Trophoblast cell (in vitro differentiated cells and primary cell): Measurements from ENCODE around the gene KCNMA1.

ENCODE experiments used
- DNase-seq, 2 donors: peaks; one replicate each; pipeline ENCODE4 v3.0.0-alpha.2; 2016
- H2AFZ ChIP-seq: 2 replicates; pipeline ENCODE4 v1.6.1; 2013; ENCODE audit warnings: low read length, moderate library complexity, mild to moderate bottlenecking; ENCODE audit not compliant: insufficient read depth, poor library complexity
- H2AK5ac ChIP-seq: 2 replicates; pipeline ENCODE4 v1.6.1; 2013; ENCODE audit warnings: mild to moderate bottlenecking, low read length
- H2BK120ac ChIP-seq: 2 replicates; pipeline ENCODE4 v1.6.1; 2013; ENCODE audit warnings: low read length, mild to moderate bottlenecking, moderate library complexity; ENCODE audit not compliant: insufficient read depth, poor library complexity
- H2BK12ac ChIP-seq: 2 replicates; pipeline ENCODE4 v1.6.1; 2013; ENCODE audit warnings: mild to moderate bottlenecking, low read length, moderate library complexity
- H2BK5ac ChIP-seq: 2 replicates; pipeline ENCODE4 v1.6.1; 2013; ENCODE audit warnings: low read length, low read depth, moderate library complexity, mild to moderate bottlenecking; ENCODE audit not compliant: poor library complexity
- H3K14ac ChIP-seq: 2 replicates; pipeline ENCODE4 v1.6.1; 2013; ENCODE audit warnings: mild to moderate bottlenecking, low read length
- H3K18ac ChIP-seq: 2 replicates; pipeline ENCODE4 v1.6.1; 2013; ENCODE audit warnings: mild to moderate bottlenecking, low read length
- H3K23ac ChIP-seq: 2 replicates; pipeline ENCODE4 v1.6.1; 2013; ENCODE audit warnings: low read length
- H3K27ac ChIP-seq: 2 replicates; pipeline ENCODE4 v1.5.1; 2013; ENCODE audit warnings: low read depth, mild to moderate bottlenecking, inconsistent platforms, low read length, moderate library complexity
- H3K27me3 ChIP-seq: 2 replicates; pipeline ENCODE4 v1.6.1; 2013; ENCODE audit warnings: inconsistent platforms, mild to moderate bottlenecking, low read length, moderate library complexity; ENCODE audit not compliant: insufficient read depth
- H3K36me3 ChIP-seq, 2 experiments: 1 replicate in 1 of 2; 2 replicates in 1 of 2; pipeline ENCODE4 v1.6.1; 2013; ENCODE audit warnings: low read length in 2 of 2, mild to moderate bottlenecking in 2 of 2, moderate library complexity in 1 of 2; ENCODE audit not compliant: insufficient read depth in 2 of 2, control insufficient read depth in 1 of 2
- H3K4ac ChIP-seq: 2 replicates; pipeline ENCODE4 v1.6.1; 2013; ENCODE audit warnings: low read depth, mild to moderate bottlenecking, low read length, moderate library complexity
- H3K4me1 ChIP-seq, 2 experiments: 1 replicate in 1 of 2; 2 replicates in 1 of 2; pipeline ENCODE4 v1.6.1; 2013; ENCODE audit warnings: low read length in 2 of 2, mild to moderate bottlenecking in 2 of 2, moderate library complexity in 1 of 2; ENCODE audit not compliant: insufficient read depth in 2 of 2, control insufficient read depth in 1 of 2
- H3K4me2 ChIP-seq: 2 replicates; pipeline ENCODE4 v1.6.1; 2013; ENCODE audit warnings: inconsistent platforms, mild to moderate bottlenecking, low read length, moderate library complexity
- H3K4me3 ChIP-seq: 2 replicates; pipeline ENCODE4 v1.5.1; 2013; ENCODE audit warnings: mild to moderate bottlenecking, low read depth, low read length, inconsistent platforms
- H3K79me1 ChIP-seq: one replicate; pipeline ENCODE4 v1.6.1; 2013; ENCODE audit warnings: low read length
- H3K79me2 ChIP-seq: 2 replicates; pipeline ENCODE4 v1.6.1; 2013; ENCODE audit warnings: low read length, mild to moderate bottlenecking; ENCODE audit not compliant: control insufficient read depth, insufficient read depth, poor library complexity
- H3K9ac ChIP-seq: 2 replicates; pipeline ENCODE4 v1.6.1; 2013; ENCODE audit warnings: mild to moderate bottlenecking, low read length
- H3K9me3 ChIP-seq: 2 replicates; pipeline ENCODE4 v1.6.1; 2013; ENCODE audit warnings: low read depth, mild to moderate bottlenecking, control low read depth, inconsistent platforms, low read length; ENCODE audit not compliant: insufficient read depth
- H4K12ac ChIP-seq: 2 replicates; pipeline ENCODE4 v1.6.1; 2013; ENCODE audit warnings: low read depth, mild to moderate bottlenecking, low read length, moderate library complexity
- H4K8ac ChIP-seq: 2 replicates; pipeline ENCODE4 v1.6.1; 2013; ENCODE audit warnings: low read depth, mild to moderate bottlenecking, low read length, moderate library complexity
- H4K91ac ChIP-seq: one replicate; pipeline ENCODE4 v1.6.1; 2013; ENCODE audit warnings: low read depth, mild to moderate bottlenecking, low read length, moderate library complexity
- WGBS: extraction: QIAGEN DNeasy Blood & Tissue Kit; methylation state at CpG from one replicate; pipeline ENCODE4 v1.1.7; 2013; ENCODE audit warnings: missing lambda C conversion rate; ENCODE audit not compliant: insufficient read length, insufficient coverage; ENCODE audit errors: extremely low coverage; 5-methylcytosine and 5-hydroxymethylcytosine counted together

KCNMA1 gene

GRCh38 chr10:77377678-77378352 is 259.8 kb downstream of the KCNMA1 start:
- no peak overlapping the region for H3K27ac ChIP-seq
- H2BK5ac ChIP-seq: peak overlapping the region; percentile 18
- H3K18ac ChIP-seq: no peak overlapping the region
- peaks cover 8% of the 10 kb centered on the region for H3K79me1 ChIP-seq
- H3K4ac ChIP-seq: no peak overlapping the region
- no peak overlapping the region for H2AFZ ChIP-seq
- no peak overlapping the region for H3K4me3 ChIP-seq
- H4K91ac ChIP-seq: no peak overlapping the region
- H3K9ac ChIP-seq: peak overlapping the region; percentile 18
- no peak overlapping the region for H3K23ac ChIP-seq
- H3K27me3 ChIP-seq: no peaks in the 10 kb centered on the region
- no peak overlapping the region for H2AK5ac ChIP-seq
- peaks cover 3 to 10% of the 10 kb centered on the region in 2 experiments for H3K36me3 ChIP-seq
- no CpG with 5 or more reads among the region's 6 CpGs for WGBS
- no peak overlapping the region for H4K8ac ChIP-seq
- no peaks in the 10 kb centered on the region for H3K79me2 ChIP-seq
- H4K12ac ChIP-seq: no peak overlapping the region
- no peaks in the 10 kb centered on the region for H3K9me3 ChIP-seq
- H2BK12ac ChIP-seq: peak overlapping the region; percentile 7
- peak overlapping the region; percentile 4 for H3K14ac ChIP-seq
- no peak for DNase-seq
- peak overlapping the region; percentile 25 for H2BK120ac ChIP-seq
- peaks cover 13 to 20% of the 10 kb centered on the region in 2 experiments for H3K4me1 ChIP-seq
- no peak overlapping the region for H3K4me2 ChIP-seq

- Histone ChIP-seq H2BK5ac (peak overlapping the region; percentile 18), H3K36me3 (peaks cover 5 to 9% of the 10 kb centered on the region in 2 experiments), H3K79me1 (peaks cover 8% of the 10 kb centered on the region), H3K79me2 (no peaks in the 10 kb centered on the region), H3K4ac (no peak overlapping the region), H4K91ac (no peak overlapping the region), H2AK5ac (no peak overlapping the region), H3K18ac (no peak overlapping the region), H3K27me3 (no peaks in the 10 kb centered on the region), H3K9me3 (no peaks in the 10 kb centered on the region), H3K4me1 (peaks cover 13 to 24% of the 10 kb centered on the region in 2 experiments), H3K27ac (no peak overlapping the region), H2AFZ (no peak overlapping the region), H3K14ac (no peak overlapping the region), H4K8ac (no peak overlapping the region), H3K4me3 (no peak overlapping the region), H2BK120ac (no peak overlapping the region), H2BK12ac (no peak overlapping the region), H3K4me2 (no peak overlapping the region), H3K23ac (no peak overlapping the region), H3K9ac (no peak overlapping the region), H4K12ac (no peak overlapping the region)
- DNase-seq: no peak
- WGBS: no CpG with 5 or more reads among the region's 5 CpGs
Observed at GRCh38 chr10:77377034-77377433, 260.6 kb downstream of the KCNMA1 start.

- H3K18ac ChIP-seq: no peak overlapping the region
- H3K14ac ChIP-seq: no peak overlapping the region
- no CpG with 5 or more reads among the region's 2 CpGs for WGBS
- no peak overlapping the region for H4K8ac ChIP-seq
- no peaks in the 10 kb centered on the region for H3K79me2 ChIP-seq
- H3K4ac ChIP-seq: no peak overlapping the region
- H3K79me1 ChIP-seq: peaks cover 8% of the 10 kb centered on the region
- H3K23ac ChIP-seq: no peak overlapping the region
- H3K27me3 ChIP-seq: no peaks in the 10 kb centered on the region
- H4K12ac ChIP-seq: no peak overlapping the region
- H2AK5ac ChIP-seq: no peak overlapping the region
- H3K4me3 ChIP-seq: no peak overlapping the region
- peaks cover 13 to 25% of the 10 kb centered on the region in 2 experiments for H3K4me1 ChIP-seq
- peaks cover 8% of the 10 kb centered on the region in 2 experiments for H3K36me3 ChIP-seq
- H3K9me3 ChIP-seq: no peaks in the 10 kb centered on the region
- no peak overlapping the region for H2BK120ac ChIP-seq
- no peak overlapping the region for H3K9ac ChIP-seq
- H3K4me2 ChIP-seq: no peak overlapping the region
- DNase-seq: no peak
- no peak overlapping the region for H3K27ac ChIP-seq
- H2BK5ac ChIP-seq: no peak overlapping the region
- H2BK12ac ChIP-seq: no peak overlapping the region
- H4K91ac ChIP-seq: no peak overlapping the region
- H2AFZ ChIP-seq: no peak overlapping the region
Observed at GRCh38 chr10:77374189-77374656, 263.4 kb downstream of the KCNMA1 start.

DNA sequence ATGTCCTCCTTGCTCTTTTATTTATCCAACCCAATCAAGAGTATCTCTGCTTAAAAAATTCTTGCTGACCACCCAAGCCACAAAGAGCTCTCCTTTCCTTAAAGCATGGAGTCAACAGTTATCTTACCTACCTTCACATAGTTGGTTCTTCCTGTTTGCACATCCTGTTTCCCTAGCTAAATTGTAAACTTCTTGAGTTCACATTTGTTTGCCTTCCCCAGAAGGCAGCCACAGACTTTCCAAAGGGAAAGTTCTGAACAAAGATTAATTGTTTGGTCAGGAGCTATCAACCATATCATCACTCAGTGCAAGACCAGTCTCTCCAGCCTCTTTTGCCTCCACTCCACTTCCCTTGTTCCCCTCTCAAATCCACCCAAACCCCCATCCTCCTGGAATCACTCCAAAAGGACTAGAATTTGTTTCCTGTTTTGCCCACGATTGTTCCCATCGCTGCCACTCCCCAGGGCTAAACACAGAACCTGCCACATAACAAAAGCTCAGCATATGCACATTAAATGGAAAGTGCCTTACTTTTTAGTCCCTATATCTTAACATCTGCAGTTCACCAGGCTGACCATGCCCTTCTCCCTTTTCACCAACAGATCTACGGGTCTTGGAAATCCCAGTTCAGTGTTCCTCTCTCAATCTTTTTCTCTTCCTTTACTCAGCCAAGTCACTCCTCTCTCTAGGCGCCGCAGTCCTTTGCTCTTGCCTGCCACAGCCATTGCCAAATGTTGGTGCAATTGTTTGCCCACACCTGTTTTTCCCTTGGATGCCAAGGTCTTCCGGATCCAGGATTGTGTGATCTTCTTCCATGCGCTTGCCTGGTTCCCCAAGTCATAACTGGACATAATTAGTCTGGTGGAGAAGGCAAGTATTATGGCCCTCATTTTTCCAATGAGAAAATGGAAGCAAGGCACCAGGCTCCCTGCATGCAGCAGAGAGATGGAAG is 265.5 kb downstream of the KCNMA1 start:
- H3K4me3 ChIP-seq: no peak overlapping the region
- no peak for DNase-seq
- H3K9ac ChIP-seq: no peak overlapping the region
- no peak overlapping the region for H2BK120ac ChIP-seq
- no CpG with 5 or more reads among the region's 7 CpGs for WGBS
- H3K18ac ChIP-seq: no peak overlapping the region
- H3K79me1 ChIP-seq: peaks cover 2% of the 10 kb centered on the region
- H4K91ac ChIP-seq: no peak overlapping the region
- no peak overlapping the region for H4K12ac ChIP-seq
- no peaks in the 10 kb centered on the region for H3K9me3 ChIP-seq
- no peaks in the 10 kb centered on the region for H3K27me3 ChIP-seq
- no peak overlapping the region for H2BK5ac ChIP-seq
- H2AK5ac ChIP-seq: no peak overlapping the region
- H3K27ac ChIP-seq: no peak overlapping the region
- no peak overlapping the region for H2AFZ ChIP-seq
- H3K23ac ChIP-seq: no peak overlapping the region
- H3K14ac ChIP-seq: no peak overlapping the region
- peaks cover 3 to 12% of the 10 kb centered on the region in 2 experiments for H3K4me1 ChIP-seq
- H2BK12ac ChIP-seq: no peak overlapping the region
- no peak overlapping the region for H3K4me2 ChIP-seq
- H3K36me3 ChIP-seq: peaks cover 8% of the 10 kb centered on the region in 2 experiments
- H3K4ac ChIP-seq: no peak overlapping the region
- no peak overlapping the region for H4K8ac ChIP-seq
- no peaks in the 10 kb centered on the region for H3K79me2 ChIP-seq
